GM18861 (cell line): ENCODE data around the gene CRYGS.
"Not testable (repeated sequence)": the region's sequence is repeated elsewhere in the genome, so short reads cannot be mapped to it uniquely, and the experiment has no call there.

ENCODE experiments used
- ATAC-seq: cut with Tn5 transposase; IDR thresholded peaks from one replicate; pipeline ENCODE4 v1.9.1; 2021; ENCODE audit not compliant: unreplicated experiment

Gene CRYGS

DNA sequence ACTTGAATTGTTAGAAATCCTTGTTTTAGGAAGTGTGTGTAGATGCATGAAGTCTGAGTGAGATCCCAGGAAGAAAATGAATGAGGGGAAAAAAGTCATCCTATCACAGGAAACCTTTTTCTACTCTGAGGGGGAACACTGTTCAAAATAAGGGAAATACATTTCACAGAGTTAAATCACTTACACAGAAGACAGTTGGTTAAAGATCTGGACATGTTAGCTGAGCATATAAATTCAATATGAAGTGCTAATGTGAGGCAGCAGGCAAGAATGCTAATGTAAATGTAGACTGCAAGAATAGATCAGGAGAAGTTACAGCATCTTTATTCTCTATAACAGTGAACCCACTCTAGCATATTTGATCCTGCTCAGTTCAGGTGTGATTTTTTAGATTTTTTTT, 20.4 kb upstream of the CRYGS start:
- no peak for ATAC-seq

GRCh38 chr3:186552408-186553031, 8.3 kb upstream of the CRYGS start:
- no peak for ATAC-seq

DNA sequence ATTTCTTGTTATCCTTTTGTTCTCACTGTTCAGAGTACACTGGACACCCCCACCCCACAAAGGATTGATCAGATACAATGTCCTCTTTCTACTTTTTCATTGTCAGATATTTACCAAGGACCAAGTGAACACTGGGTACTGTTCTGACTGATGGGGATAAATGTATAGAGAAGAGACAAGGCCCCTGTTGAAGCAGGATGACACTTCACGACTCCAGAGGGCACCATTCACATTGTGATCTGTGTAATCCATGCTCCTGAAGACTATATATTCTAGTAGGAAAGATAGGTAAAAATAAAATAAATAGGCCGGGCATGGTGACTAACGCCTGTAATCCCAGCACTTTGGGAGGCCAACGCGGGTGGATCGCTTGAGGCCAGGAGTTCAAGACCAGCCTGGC, 7.2 kb upstream of the CRYGS start:
- no peak for ATAC-seq

GRCh38 chr3:186549497-186549896, 5.3 kb upstream of the CRYGS start:
- ATAC-seq, result no peak

- ATAC-seq, result no peak
Measured at GRCh38 chr3:186540835-186541226, 3.3 kb downstream of the CRYGS start.

DNA sequence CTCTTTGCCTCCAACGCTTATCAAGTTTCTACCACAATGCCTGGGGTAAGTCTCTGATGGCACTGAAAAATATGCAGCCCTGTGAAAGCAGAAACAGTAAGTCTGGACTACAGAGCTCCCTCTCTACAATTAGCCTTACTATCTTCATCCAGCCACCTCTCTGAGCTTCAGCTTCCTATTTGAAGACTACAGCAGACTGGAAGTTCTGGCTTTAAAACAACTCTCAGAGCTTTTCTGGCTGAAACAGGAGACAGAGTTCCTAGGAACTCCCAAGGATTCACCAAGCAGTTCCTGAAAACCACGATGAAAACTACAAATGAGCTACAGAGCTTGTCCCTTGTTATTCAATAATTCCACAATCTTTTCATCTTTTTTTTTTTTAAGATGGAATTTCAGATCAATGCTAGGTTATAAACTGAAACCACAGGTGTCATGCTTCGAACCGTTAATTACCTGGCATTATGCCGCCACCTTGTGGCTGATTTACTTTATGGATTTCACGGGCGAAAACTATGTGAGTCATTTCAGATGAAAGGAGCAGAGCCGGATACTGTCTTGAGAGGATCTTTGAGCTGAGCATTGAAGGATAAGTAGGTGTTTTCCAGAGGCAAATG, 3.9 kb downstream of the CRYGS start:
- ATAC-seq, result peak; percentile 49

- ATAC-seq, result no peak
Measured at GRCh38 chr3:186538779-186539178, 5.4 kb downstream of the CRYGS start.

DNA sequence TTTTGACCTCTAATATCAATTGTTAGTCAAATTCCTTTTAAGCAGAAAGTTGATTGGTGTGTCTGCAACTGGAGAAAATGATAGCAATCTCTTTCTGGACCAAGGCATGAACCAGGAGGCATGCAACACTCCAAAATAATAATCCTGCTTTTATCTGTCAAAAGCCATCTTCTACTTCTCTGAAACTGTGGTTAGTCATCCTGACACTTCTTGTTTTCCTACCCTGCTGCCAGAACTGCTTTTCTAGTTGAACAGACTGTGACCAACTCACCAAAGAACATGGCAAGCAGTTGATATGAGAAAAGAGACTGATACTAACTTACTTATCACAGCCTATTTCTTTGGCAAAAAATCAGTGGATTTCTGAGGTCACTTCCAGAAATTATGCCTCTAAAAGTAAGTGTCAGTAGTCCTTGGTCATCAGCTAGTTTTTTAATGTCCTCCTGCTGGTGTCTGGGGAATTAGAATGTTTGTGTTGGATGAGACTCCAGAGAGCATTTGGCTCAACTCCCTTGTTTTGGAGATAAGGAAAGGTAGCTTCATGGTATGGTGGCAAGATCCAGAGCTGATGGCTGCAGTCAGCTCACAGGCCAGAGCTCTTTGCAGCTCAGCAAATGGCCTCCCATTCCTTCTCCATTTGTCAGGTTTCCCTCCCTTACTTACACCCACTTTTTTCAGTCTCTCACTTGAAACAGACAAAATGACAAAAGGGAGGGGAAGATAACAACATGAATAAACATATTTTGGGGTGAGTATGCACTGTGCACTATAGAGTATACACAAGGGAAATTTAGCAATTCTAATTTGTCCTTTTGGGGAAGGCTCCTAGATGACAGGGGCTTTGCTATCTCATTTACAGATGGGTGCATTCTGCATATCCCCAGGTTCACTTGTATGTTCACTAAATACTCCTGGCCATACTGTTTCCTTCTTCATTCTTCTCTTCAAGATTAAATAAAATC, 7.0 kb downstream of the CRYGS start:
- ATAC-seq, result no peak

GRCh38 chr3:186534113-186534669, 10.0 kb downstream of the CRYGS start:
- peak; percentile 79 for ATAC-seq

DNA sequence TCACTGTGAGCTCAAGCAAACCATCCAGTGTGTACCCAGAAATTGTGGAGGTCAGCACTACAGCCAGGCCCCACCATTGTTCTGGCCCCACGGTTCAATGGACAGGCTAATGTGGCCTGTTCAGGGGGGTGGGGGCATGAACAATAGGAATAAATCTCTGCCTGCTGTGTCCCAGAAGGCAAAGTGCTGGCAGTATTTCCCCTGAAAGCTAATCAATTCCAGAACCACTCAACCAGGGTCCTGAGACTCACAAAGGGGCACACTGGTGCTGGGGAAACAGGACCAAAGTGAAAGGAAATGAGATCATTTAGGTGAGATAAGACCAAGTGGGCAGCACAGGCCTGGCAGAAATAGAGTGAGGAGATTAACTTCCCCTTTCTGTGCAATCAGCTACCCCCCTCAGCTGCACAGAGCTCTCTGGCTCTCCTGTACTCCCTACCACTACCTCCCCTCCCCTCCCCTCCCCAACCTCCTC, 11.5 kb downstream of the CRYGS start:
- peak; percentile 44 for ATAC-seq

- not testable (repeated sequence) for ATAC-seq
Measured at GRCh38 chr3:186531694-186532093, 12.5 kb downstream of the CRYGS start.

- ATAC-seq, result no peak
Measured at GRCh38 chr3:186530415-186530814, 13.8 kb downstream of the CRYGS start.

GRCh38 chr3:186529201-186529999, 14.8 kb downstream of the CRYGS start:
- no peak for ATAC-seq

DNA sequence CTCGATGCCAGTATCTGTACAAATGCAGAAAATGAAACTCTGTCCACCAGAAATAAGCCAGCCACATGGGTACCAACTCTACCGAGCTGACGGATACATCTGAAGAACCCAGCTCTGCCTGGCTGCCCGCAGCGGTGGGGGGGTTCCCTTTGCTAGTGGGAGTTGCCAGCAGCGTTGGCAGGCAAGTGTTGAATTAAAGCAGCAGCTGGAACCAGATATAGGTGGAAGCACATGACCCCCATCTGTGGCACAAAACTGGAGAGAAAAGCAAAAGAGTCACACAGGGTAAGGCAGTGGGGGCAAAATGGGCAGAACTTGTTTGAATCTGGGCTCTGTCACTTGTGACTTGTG, 17.9 kb downstream of the CRYGS start:
- peak; percentile 44 for ATAC-seq

DNA sequence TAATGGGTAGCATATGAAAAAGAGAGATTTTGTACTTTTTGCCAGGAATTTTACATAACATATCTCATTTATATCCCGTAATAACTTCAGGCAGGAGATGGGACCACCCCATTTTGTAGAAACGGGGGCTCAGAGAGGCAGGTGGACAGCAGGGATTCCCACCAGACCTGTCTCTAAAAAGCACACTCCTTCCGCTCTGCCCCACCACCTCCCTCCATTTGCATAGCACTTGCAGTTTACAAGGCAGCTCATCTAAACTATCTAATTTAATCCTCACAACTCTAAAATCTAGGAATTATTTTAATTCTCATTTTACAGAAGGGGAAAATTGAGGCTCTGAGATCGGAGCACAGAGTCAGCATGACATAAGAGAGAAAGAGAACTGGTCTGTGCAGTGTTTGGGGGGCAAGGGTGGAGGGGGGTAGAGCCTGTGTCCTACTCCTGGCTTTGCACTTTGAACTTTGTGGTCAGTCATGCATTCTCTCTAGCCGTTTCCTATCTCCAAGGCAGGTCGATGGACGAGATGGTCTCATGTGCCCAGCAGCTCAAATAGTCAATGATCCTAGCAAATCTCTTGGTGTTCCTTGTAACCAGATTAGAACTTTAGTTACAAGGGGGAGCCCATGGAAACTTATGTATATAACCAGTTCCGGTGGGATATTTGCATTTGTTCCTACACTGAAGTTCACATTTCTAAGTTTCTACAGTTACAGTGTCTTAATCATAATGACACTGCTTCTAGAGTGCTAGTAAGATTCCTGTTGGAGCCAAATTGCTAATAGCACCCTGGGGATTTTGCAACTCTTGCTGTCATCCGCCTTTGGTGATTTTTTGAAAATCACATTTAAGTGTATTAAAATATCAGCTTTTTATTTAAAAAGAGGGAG, 18.6 kb downstream of the CRYGS start:
- peak; percentile 30 for ATAC-seq

DNA sequence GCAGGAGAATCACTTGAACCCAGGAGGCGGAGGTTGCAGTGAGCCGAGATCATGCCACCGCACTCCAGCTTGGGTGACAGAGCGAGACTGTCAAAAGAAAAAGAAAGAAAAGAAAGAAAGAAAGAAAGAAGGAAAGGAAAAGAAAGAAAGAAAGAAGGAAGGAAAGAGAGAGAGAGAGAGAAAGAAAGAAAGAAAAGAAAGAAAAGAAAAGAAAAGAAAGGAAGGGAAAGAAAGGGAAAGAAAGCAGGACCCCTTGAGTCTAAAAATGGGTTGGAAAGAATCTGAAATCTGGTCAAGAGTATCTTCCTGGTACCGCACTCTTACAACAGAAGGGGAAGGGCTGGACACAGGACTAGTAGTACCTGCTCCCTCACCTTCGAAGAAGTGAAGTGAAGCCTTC, 19.6 kb downstream of the CRYGS start:
- ATAC-seq, result no peak

- no peak for ATAC-seq
Measured at GRCh38 chr3:186523434-186523833, 20.7 kb downstream of the CRYGS start.

GRCh38 chr3:186523022-186523421, 21.2 kb downstream of the CRYGS start:
- ATAC-seq, result no peak

GRCh38 chr3:186520957-186521842, 23.0 kb downstream of the CRYGS start:
- peak; percentile 45 for ATAC-seq
